Peyer's patch (tissue), 4 donors: ENCODE results near the gene TWNK. TPM values are rescaled to one million over a fixed set of nuclear protein-coding genes. Genes with fewer than 3 reads are reported as not detected.

Source experiments
- DNase-seq, 3 donors: peaks; one replicate each; pipeline ENCODE4 v3.0.0-alpha.2; 2017 to 2019
- H3K27ac ChIP-seq, 4 donors: fragments of 200-600 bp; sonication (generic); one replicate each; pipeline ENCODE4 v1.5.1; 2016 to 2019
- H3K27me3 ChIP-seq, 2 donors: fragments of 200-600 bp; sonication (generic); one replicate each; pipeline ENCODE4 v1.5.1; 2019
- H3K36me3 ChIP-seq, 3 donors: fragments of 200-600 bp; sonication (generic); one replicate each; pipeline ENCODE4 v1.5.1; 2016 to 2019
- H3K4me1 ChIP-seq, 4 donors: fragments of 200-600 bp; sonication (generic); one replicate each; pipeline ENCODE4 v1.5.1; 2016 to 2019
- H3K4me3 ChIP-seq, 4 donors: fragments of 200-600 bp; sonication (generic); 1 replicate in 3 of 4; 2 replicates in 1 of 4; pipeline ENCODE4 v1.5.1; 2016 to 2019; ENCODE audit warnings: mild to moderate bottlenecking in 1 of 4
- H3K9me3 ChIP-seq, 4 donors: fragments of 200-600 bp; sonication (generic); one replicate each; pipeline ENCODE4 v1.5.1; 2016 to 2019; ENCODE audit warnings: mild to moderate bottlenecking in 1 of 4
- POLR2A ChIP-seq, 2 donors: fragments of 450-650 bp; IDR thresholded peaks; one replicate each; pipeline ENCODE4 v1.5.1; 2017; ENCODE audit warnings: antibody characterized with exemption in 2 of 2, mild to moderate bottlenecking in 2 of 2, moderate library complexity in 2 of 2
- total RNA-seq, 4 donors: library from RNA; depleted of rRNA; stranded (reverse); fragments of >200 nt; gene quantifications; one replicate each; pipeline ENCODE4 v1.1.0, GENCODE V29; 2016
- TF ChIP-seq, protein P1 (sequence below), 6 experiments: fragments of 450-650 bp in 4 of 6; fragments of 200-600 bp in 2 of 6; sonication (generic) in 1 of 6; IDR thresholded peaks; one replicate each; pipeline ENCODE4 v1.5.1; 2017 to 2019; ENCODE audit warnings: antibody characterized with exemption in 6 of 6, mild to moderate bottlenecking in 3 of 6, moderate library complexity in 1 of 6

Gene TWNK
- total RNA-seq, 4 donors from 2014 or later: 3.8 to 18.2 (median 4.4) TPM

- H3K4me1 ChIP-seq: peaks cover 0 to 8% (median 0%) of the 10 kb centered on the region in 4 donors
- no peak overlapping the region for H3K27ac ChIP-seq
- H3K27me3 ChIP-seq: no peaks in the 10 kb centered on the region
- no peaks in the 10 kb centered on the region for H3K9me3 ChIP-seq
- peaks cover 0 to 52% (median 0%) of the 10 kb centered on the region in 3 donors for H3K36me3 ChIP-seq
- TF ChIP-seq POLR2A (IDR thresholded peaks at IDR 0.05): no peak
- TF ChIP-seq, protein P1, sequence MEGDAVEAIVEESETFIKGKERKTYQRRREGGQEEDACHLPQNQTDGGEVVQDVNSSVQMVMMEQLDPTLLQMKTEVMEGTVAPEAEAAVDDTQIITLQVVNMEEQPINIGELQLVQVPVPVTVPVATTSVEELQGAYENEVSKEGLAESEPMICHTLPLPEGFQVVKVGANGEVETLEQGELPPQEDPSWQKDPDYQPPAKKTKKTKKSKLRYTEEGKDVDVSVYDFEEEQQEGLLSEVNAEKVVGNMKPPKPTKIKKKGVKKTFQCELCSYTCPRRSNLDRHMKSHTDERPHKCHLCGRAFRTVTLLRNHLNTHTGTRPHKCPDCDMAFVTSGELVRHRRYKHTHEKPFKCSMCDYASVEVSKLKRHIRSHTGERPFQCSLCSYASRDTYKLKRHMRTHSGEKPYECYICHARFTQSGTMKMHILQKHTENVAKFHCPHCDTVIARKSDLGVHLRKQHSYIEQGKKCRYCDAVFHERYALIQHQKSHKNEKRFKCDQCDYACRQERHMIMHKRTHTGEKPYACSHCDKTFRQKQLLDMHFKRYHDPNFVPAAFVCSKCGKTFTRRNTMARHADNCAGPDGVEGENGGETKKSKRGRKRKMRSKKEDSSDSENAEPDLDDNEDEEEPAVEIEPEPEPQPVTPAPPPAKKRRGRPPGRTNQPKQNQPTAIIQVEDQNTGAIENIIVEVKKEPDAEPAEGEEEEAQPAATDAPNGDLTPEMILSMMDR (IDR thresholded peaks at IDR 0.05): no peak
- no peak for DNase-seq
- H3K4me3 ChIP-seq: no peak overlapping the region
Observed at GRCh38 chr10:100976906-100977305, 10.4 kb upstream of the TWNK start.

DNA sequence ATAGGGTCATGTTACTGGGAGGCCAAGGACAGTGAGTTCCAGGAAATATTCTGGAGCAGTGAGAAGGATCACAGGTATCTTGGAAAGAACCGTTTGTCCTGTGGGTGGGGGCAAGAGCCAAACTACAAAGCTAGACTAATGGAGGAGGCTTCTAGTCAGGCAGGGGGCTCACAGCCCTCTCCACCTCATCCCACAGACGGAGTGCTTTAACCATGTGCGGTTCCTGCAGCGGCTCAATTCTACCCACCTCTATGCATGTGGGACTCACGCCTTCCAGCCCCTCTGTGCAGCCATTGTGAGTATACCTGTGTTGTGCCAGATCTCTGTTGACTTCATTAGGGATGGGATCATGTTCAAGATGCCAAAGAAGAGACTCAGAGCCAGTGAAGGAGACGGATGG, 9.9 kb upstream of the TWNK start:
- no peaks in the 10 kb centered on the region for H3K9me3 ChIP-seq
- H3K4me3 ChIP-seq: no peak overlapping the region
- no peak overlapping the region for H3K27ac ChIP-seq
- peaks cover 0 to 53% (median 0%) of the 10 kb centered on the region in 3 donors for H3K36me3 ChIP-seq
- TF ChIP-seq, protein P1 (IDR thresholded peaks at IDR 0.05): no peak
- TF ChIP-seq POLR2A (IDR thresholded peaks at IDR 0.05): no peak
- peak in 1 of 3 donors; percentile 3 for DNase-seq
- H3K27me3 ChIP-seq: no peaks in the 10 kb centered on the region
- H3K4me1 ChIP-seq: peaks cover 0 to 2% (median 0%) of the 10 kb centered on the region in 4 donors

GRCh38 chr10:100978121-100978900, 9.0 kb upstream of the TWNK start:
- Histone ChIP-seq H3K4me1 (no peaks in the 10 kb centered on the region), H3K9me3 (no peaks in the 10 kb centered on the region), H3K27me3 (no peaks in the 10 kb centered on the region), H3K27ac (no peak overlapping the region), H3K4me3 (no peak overlapping the region), H3K36me3 (peaks cover 0 to 62% (median 0%) of the 10 kb centered on the region in 3 donors)
- peak in 1 of 3 donors; percentile 8 for DNase-seq
- TF ChIP-seq, protein P1 (IDR thresholded peaks at IDR 0.05): no peak
- TF ChIP-seq POLR2A (IDR thresholded peaks at IDR 0.05): no peak

- TF ChIP-seq, protein P1 (IDR thresholded peaks at IDR 0.05): no peak
- no peak for TF ChIP-seq POLR2A (IDR thresholded peaks at IDR 0.05)
Observed at GRCh38 chr10:100978901-100979195, 8.5 kb upstream of the TWNK start.

GRCh38 chr10:100979791-100980272, 7.5 kb upstream of the TWNK start:
- Histone ChIP-seq H3K4me3 (no peak overlapping the region), H3K36me3 (peaks cover 0 to 61% (median 0%) of the 10 kb centered on the region in 3 donors), H3K27ac (no peak overlapping the region), H3K4me1 (no peaks in the 10 kb centered on the region), H3K27me3 (no peaks in the 10 kb centered on the region), H3K9me3 (no peaks in the 10 kb centered on the region)
- TF ChIP-seq POLR2A (IDR thresholded peaks at IDR 0.05): no peak
- TF ChIP-seq, protein P1 (IDR thresholded peaks at IDR 0.05): no peak
- DNase-seq: no peak

More at GRCh38 chr10:100978901-100979195, 8.5 kb upstream of the TWNK start:
- Histone ChIP-seq H3K36me3 (peaks cover 0 to 63% (median 0%) of the 10 kb centered on the region in 3 donors), H3K4me1 (no peaks in the 10 kb centered on the region), H3K27ac (no peak overlapping the region), H3K9me3 (no peaks in the 10 kb centered on the region), H3K27me3 (no peaks in the 10 kb centered on the region), H3K4me3 (no peak overlapping the region)
- peak in 1 of 3 donors; percentile 8 for DNase-seq
